ENCODE measurements around the gene CYGB. TPM values are rescaled to one million over a fixed set of nuclear protein-coding genes. Genes with fewer than 3 reads are reported as not detected.
"Not testable (repeated sequence)": the region's sequence is repeated elsewhere in the genome, so short reads cannot be mapped to it uniquely, and the experiment has no call there.

Gene CYGB
- polyA plus RNA-seq, 3 donors: not detected

DNA sequence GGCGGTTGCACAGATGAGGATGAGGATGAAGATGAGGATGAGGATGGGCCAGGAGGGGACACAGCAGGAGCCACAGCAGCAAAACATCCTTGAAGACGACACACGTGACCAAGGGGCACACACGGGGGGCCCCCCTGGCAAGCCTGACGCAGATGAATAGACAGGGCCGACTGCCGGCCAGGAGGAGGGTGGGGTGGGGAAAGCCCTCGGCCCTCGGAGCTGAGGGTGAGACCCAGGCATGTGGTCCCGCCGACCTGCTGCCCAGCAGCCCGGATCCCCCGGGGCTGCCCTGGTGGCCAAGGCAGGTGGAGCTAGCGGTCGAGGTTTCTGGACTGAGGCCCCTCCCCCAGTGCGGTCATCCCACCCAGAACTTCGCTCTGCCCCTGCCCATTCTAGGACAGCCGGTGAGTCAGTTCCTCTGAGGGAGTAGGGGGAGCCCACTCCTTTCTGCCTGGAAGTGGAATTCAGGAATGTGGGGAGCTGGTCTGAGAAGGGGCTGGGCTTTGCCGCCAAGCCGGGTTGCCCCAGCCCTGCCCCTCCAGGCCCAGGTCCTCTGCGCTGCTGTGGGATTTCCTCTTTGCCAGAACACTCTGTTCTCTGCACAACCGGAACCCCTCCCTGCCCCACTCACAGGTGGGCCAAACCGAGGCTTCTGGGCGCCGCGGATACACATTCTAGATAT, 9.9 kb downstream of the CYGB start:
- TF ChIP-seq, protein P1, sequence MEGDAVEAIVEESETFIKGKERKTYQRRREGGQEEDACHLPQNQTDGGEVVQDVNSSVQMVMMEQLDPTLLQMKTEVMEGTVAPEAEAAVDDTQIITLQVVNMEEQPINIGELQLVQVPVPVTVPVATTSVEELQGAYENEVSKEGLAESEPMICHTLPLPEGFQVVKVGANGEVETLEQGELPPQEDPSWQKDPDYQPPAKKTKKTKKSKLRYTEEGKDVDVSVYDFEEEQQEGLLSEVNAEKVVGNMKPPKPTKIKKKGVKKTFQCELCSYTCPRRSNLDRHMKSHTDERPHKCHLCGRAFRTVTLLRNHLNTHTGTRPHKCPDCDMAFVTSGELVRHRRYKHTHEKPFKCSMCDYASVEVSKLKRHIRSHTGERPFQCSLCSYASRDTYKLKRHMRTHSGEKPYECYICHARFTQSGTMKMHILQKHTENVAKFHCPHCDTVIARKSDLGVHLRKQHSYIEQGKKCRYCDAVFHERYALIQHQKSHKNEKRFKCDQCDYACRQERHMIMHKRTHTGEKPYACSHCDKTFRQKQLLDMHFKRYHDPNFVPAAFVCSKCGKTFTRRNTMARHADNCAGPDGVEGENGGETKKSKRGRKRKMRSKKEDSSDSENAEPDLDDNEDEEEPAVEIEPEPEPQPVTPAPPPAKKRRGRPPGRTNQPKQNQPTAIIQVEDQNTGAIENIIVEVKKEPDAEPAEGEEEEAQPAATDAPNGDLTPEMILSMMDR (IDR thresholded peaks at IDR 0.05): no peak
- intact Hi-C loops (cut with micrococcal nuclease): loop anchor here in 1 of 2 donors (10.0 kb wide), 1 partner anchor 177 kb away; no protein-coding TSS in a partner anchor
- Histone ChIP-seq H4K20me1 (ENCODE audit: insufficient read depth, low read length) (no peaks in the 10 kb centered on the region), H3K27ac (ENCODE audit: low read depth in 1 of 2, low read length in 2 of 2) (no peak overlapping the region), H3K4me2 (replicated peaks; ENCODE audit: extremely low read depth, low read length, poor library complexity, severe bottlenecking) (no peak overlapping the region), H3K4me3 (replicated peaks in 1 of 3; ENCODE audit: low read depth in 2 of 3, low read length in 3 of 3) (no peak overlapping the region), H3K4me1 (ENCODE audit: control insufficient read depth in 1 of 2, insufficient read depth in 2 of 2, low read length in 2 of 2) (peaks cover 4 to 24% of the 10 kb centered on the region in 2 donors), H2AFZ (ENCODE audit: insufficient read depth, low read depth, low read length, poor library complexity, severe bottlenecking) (no peak overlapping the region), H3K79me2 (ENCODE audit: insufficient read depth, low read length) (no peaks in the 10 kb centered on the region), H3K9ac (ENCODE audit: insufficient read depth, low read length, poor library complexity, severe bottlenecking) (no peak overlapping the region), H3K27me3 (ENCODE audit: control insufficient read depth in 2 of 2, insufficient read depth in 2 of 2, low read length in 2 of 2) (peaks cover 0 to 27% of the 10 kb centered on the region in 2 donors), H3K36me3 (replicated peaks in 1 of 2; ENCODE audit: control insufficient read depth in 1 of 2, insufficient read depth in 2 of 2, low read length in 2 of 2) (no peaks in the 10 kb centered on the region), H3K9me3 (replicated peaks in 1 of 2; ENCODE audit: control insufficient read depth in 1 of 2, insufficient read depth in 1 of 2, low read length in 2 of 2) (no peaks in the 10 kb centered on the region)
- no peaks in the 10 kb centered on the region for H3K36me3 Mint-ChIP-seq
- peak in 1 of 3 donors; percentile 56 for DNase-seq
- peak overlapping the region in 1 of 7 donors; percentile 9 for H3K27ac Mint-ChIP-seq
- WGBS (ENCODE audit: insufficient coverage): 24% methylated on average over 12 of the region's 26 CpGs
- H3K27me3 Mint-ChIP-seq (ENCODE audit: low read depth in 3 of 3): peaks cover 20 to 37% (median 28%) of the 10 kb centered on the region in 3 donors
- H3K4me3 Mint-ChIP-seq: peak overlapping the region in 1 of 2 donors; percentile 82
- peaks cover 0 to 3% (median 0%) of the 10 kb centered on the region in 7 donors for H3K9me3 Mint-ChIP-seq
- H3K4me1 Mint-ChIP-seq: peaks cover 24% of the 10 kb centered on the region

DNA sequence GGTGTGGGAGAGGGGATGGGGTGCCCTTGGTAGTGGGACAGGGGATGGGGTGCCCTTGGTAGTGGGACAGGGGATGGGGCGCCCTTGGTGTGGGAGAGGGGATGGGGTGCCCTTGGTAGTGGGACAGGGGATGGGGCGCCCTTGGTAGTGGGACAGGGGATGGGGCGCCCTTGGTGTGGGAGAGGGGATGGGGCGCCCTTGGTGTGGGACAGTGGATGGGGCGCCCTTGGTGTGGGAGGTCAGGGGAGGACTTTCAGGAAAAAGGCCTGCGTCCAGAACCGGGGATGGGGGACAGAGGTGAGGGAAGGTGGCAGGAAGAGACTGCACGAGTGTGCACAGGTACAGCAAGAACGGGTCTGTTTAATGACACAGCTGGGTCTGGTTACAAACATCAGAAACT, 10.5 kb downstream of the CYGB start:
- DNase-seq; H3K9ac ChIP-seq (ENCODE audit: insufficient read depth, low read length, poor library complexity, severe bottlenecking); H3K36me3 Mint-ChIP-seq; H3K4me3 ChIP-seq (replicated peaks in 1 of 3; ENCODE audit: low read depth in 2 of 3, low read length in 3 of 3); H3K4me2 ChIP-seq (replicated peaks; ENCODE audit: extremely low read depth, low read length, poor library complexity, severe bottlenecking); H4K20me1 ChIP-seq (ENCODE audit: insufficient read depth, low read length); H3K36me3 ChIP-seq (replicated peaks in 1 of 2; ENCODE audit: control insufficient read depth in 1 of 2, insufficient read depth in 2 of 2, low read length in 2 of 2); H2AFZ ChIP-seq (ENCODE audit: insufficient read depth, low read depth, low read length, poor library complexity, severe bottlenecking); H3K9me3 ChIP-seq (replicated peaks in 1 of 2; ENCODE audit: control insufficient read depth in 1 of 2, insufficient read depth in 1 of 2, low read length in 2 of 2); H3K9me3 Mint-ChIP-seq; H3K79me2 ChIP-seq (ENCODE audit: insufficient read depth, low read length); H3K27ac ChIP-seq (ENCODE audit: low read depth in 1 of 2, low read length in 2 of 2): not testable (repeated sequence)
- Mint-ChIP-seq H3K4me3 (peak overlapping the region in 1 of 2 donors; percentile 82), H3K4me1 (peaks cover 24% of the 10 kb centered on the region), H3K27me3 (ENCODE audit: low read depth in 3 of 3) (peaks cover 19 to 37% (median 27%) of the 10 kb centered on the region in 3 donors), H3K27ac (peak overlapping the region in 2 of 7 donors; percentile 9 to 28)
- intact Hi-C loops (cut with micrococcal nuclease): loop anchor here in 1 of 2 donors (10.0 kb wide), 1 partner anchor 178 kb away; no protein-coding TSS in a partner anchor
- H3K4me1 ChIP-seq (ENCODE audit: control insufficient read depth in 1 of 2, insufficient read depth in 2 of 2, low read length in 2 of 2): peaks cover 4 to 24% of the 10 kb centered on the region in 2 donors
- 69% methylated on average over 7 of the region's 9 CpGs for WGBS (ENCODE audit: insufficient coverage)
- peaks cover 0 to 27% of the 10 kb centered on the region in 2 donors for H3K27me3 ChIP-seq (ENCODE audit: control insufficient read depth in 2 of 2, insufficient read depth in 2 of 2, low read length in 2 of 2)

DNA sequence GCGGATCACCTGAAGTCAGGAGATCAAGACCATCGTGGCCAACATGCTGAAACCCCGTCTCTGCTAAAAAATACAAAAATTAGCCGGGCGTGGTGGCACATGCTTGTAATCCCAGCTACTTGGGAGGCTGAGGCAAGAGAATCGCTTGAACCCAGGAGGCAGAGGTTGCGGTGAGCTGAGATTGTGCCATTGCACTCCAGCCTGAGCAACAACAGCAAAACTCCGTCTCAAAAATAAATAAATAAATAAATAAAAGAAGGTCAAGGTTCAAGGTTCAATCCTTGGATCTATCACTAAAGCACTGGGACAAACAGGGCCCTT, 12.0 kb downstream of the CYGB start:
- Histone ChIP-seq H3K27me3 (ENCODE audit: control insufficient read depth in 2 of 2, insufficient read depth in 2 of 2, low read length in 2 of 2) (peaks cover 0 to 27% of the 10 kb centered on the region in 2 donors), H3K4me1 (ENCODE audit: control insufficient read depth in 1 of 2, insufficient read depth in 2 of 2, low read length in 2 of 2) (peaks cover 4 to 24% of the 10 kb centered on the region in 2 donors)
- not testable (repeated sequence) for H3K4me3 ChIP-seq (replicated peaks in 1 of 3; ENCODE audit: low read depth in 2 of 3, low read length in 3 of 3); H3K9ac ChIP-seq (ENCODE audit: insufficient read depth, low read length, poor library complexity, severe bottlenecking); H3K36me3 ChIP-seq (replicated peaks in 1 of 2; ENCODE audit: control insufficient read depth in 1 of 2, insufficient read depth in 2 of 2, low read length in 2 of 2); H3K27ac Mint-ChIP-seq; H3K27ac ChIP-seq (ENCODE audit: low read depth in 1 of 2, low read length in 2 of 2); H2AFZ ChIP-seq (ENCODE audit: insufficient read depth, low read depth, low read length, poor library complexity, severe bottlenecking); DNase-seq; H3K36me3 Mint-ChIP-seq; H3K4me3 Mint-ChIP-seq; H3K9me3 Mint-ChIP-seq; H4K20me1 ChIP-seq (ENCODE audit: insufficient read depth, low read length); H3K9me3 ChIP-seq (replicated peaks in 1 of 2; ENCODE audit: control insufficient read depth in 1 of 2, insufficient read depth in 1 of 2, low read length in 2 of 2); H3K4me2 ChIP-seq (replicated peaks; ENCODE audit: extremely low read depth, low read length, poor library complexity, severe bottlenecking); H3K79me2 ChIP-seq (ENCODE audit: insufficient read depth, low read length)
- 93% methylated on average over 5 of the region's 8 CpGs for WGBS (ENCODE audit: insufficient coverage)
- Mint-ChIP-seq H3K27me3 (ENCODE audit: low read depth in 3 of 3) (peaks cover 22 to 42% (median 30%) of the 10 kb centered on the region in 3 donors), H3K4me1 (peaks cover 21% of the 10 kb centered on the region)
- intact Hi-C loops (cut with micrococcal nuclease): loop anchor here in 1 of 2 donors (2.0 to 10.0 kb wide), 2 partner anchors 99 to 179 kb away; no protein-coding TSS in a partner anchor
